ENCODE data around the gene IRF1.
A peak's percentile ranks its signal among the peaks of the same experiment; 100 is the strongest.

The IRF1 gene

DNA sequence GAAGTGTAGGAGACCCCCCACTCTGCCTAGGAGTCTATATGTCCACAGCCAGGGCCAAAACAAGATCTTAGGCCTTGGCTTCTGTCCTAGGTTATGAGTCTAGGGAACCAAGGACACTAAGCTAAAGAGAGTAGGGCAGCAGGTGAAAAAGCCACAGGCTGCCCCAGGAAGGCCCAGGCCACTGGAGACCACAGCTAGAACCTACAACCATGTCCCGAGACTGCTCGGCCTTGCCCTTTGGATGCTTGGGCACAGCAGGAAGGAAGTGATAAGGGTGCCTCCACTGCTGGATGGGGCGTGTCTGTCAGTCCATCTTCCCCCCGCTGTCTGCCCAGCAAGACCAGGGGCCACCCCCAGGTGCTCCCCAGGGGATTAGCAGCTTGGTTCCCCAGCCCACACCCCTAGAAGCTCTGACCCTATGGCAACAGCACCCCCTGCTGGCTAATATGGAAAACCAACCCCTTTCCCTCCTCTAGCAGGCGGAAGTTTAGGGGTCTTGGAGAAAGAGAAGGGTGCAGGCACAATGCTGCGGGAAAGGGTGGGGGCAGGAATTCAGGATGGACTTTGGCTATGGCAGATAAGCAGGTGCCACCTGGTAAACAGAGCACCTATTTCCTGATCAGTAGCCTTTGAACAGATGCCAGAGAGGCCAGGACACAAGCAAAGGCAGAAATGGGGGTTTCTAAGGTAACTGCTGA lies 10.5 kb upstream of the IRF1 start:
- no peak for DNase-seq (ENCODE audit: low read depth, low spot score)

DNA sequence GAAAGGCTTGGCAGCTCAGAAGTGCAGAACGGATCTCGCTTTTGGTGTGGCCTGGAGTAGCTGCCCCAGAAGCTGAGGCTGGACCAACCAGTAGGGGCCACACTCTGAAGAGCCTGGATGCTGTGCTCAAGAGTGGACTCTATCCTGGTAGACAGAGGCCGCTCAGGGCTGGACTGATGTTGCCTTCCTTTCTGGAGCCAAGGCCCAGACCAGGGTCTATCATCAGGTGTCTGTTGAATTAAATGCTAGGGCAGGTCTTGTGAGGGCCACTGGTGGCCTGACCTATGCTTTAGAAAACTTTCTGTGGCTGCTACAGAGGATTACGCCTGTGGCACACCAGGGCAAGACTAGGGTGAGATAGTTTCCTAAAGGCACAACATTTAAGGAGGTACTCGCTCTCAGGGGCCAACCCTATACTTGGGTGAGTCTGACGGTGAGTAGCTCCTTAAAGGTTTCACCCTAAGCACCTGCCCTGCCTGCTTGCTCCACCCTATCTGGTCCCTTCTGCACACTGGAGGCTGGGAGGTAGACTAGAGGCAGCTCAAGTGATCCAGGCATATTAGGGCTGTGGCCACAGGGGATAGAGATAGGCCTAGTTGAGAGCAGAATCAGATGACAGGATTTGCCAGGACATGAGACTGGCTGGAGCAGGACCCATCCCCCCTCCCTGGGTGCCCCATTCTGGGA lies 9.8 kb upstream of the IRF1 start:
- no peak for DNase-seq (ENCODE audit: low read depth, low spot score)

DNA sequence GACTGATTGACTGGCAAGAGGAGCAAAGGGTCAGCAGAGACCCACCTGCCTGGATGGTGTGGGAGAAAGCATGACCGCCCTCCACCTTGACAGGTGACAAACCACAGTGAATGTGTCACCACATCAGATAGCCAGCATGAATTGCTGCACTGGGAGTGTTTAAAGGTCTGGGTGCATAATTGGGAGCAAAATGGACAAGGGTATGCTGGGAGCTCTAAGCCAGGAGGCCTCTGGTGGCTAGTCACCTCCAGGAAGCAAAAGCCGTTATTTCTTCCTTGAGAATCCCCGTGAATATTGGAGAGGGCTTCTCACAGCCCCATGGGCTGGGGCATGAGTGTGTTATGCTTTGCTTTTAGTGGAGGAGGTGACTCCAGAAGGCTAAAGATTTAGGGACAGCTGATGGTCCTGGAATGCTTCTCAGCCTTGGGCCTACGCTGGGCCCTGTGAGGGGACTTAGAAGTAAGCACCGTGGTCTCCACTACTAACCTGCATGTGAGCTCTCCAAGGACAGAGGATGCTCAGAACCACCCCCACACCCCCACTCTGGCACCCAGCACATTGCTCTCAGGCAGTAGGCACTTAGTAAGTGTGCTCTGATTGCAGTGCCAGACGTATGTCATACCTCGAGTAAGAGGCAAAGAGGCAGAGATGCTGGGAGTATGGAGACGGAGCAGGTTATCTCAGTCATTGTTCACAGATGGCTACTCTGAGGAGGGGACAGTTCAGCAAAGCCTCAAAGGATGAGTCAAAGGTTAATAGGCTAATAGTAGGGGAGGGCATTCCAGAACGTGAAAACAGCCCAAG lies 9.1 kb upstream of the IRF1 start:
- no peak for DNase-seq (ENCODE audit: low read depth, low spot score)

DNA sequence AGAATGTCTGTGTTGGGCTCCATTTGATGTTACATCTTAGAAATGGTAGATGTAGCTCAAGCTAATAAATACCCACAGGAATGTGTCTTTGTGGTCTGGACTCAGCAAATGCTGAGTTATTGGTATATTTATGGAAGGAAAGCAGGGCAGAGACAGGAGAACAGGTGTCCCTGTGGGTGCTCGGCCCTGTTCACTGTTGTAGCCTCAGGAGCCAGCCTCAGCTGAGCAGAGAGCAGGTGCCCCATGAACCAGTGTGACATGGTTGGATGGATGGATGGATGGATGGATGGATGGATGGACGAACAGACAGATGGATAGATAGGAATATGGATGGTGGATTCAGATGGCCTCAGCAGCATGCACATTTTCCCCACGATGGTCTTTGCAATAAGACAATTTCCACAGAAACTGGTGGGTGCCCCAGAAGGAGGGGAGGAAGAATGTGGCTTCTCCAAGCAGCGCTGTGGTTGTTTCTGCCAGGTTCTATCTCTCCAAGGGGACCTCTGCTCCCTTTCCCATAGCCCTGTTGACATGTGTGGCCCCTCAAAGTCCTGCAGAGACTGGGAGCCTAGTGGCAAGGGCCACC lies 8.2 kb upstream of the IRF1 start:
- DNase-seq (ENCODE audit: low read depth, low spot score) = no peak

DNA sequence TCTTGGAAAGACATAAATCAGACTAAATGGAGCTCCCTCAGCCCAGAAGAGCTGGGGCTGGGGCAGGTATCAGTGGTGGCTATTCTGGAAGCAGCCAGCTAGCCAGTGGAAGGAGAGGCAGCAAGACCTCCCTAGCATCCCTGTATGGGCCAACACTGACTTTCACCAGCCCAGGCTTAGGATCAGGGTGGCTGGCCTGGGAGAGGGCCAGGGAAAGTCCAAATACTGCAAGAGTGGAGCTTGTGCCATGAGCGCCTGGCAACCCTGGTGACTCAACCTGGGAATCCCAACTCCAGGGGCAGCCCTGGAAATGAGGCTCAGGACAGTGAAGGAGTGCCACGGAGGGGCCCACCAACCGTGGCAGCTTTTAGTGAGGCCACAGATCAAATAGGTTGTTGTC lies 7.6 kb upstream of the IRF1 start:
- DNase-seq (ENCODE audit: low read depth, low spot score) = no peak

DNA sequence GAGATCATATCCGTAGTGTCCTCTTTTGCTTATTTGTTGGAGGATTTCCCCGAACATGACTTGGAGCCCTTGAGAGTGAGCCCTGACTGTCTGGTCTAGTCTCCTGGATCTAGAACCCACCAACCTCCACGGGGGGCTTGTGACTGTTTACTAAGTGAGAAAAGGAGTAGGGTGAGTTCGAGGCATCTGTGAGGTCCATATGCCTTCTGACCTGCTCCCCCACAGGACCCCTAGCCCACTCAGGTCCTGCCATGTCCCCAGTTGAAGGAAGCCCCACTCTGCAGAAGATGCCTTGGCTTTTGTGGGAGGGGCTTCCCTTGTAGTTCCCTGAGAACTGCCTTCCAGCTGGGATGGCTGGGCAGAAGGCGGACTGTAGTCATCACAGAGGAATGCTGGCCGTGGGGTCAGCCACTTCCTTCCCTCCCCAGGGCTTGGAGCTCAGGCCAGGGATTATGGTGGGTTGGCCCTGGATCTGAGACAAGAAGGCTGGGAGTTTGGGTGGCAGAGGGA lies 7.0 kb upstream of the IRF1 start:
- DNase-seq (ENCODE audit: low read depth, low spot score) = no peak

DNA sequence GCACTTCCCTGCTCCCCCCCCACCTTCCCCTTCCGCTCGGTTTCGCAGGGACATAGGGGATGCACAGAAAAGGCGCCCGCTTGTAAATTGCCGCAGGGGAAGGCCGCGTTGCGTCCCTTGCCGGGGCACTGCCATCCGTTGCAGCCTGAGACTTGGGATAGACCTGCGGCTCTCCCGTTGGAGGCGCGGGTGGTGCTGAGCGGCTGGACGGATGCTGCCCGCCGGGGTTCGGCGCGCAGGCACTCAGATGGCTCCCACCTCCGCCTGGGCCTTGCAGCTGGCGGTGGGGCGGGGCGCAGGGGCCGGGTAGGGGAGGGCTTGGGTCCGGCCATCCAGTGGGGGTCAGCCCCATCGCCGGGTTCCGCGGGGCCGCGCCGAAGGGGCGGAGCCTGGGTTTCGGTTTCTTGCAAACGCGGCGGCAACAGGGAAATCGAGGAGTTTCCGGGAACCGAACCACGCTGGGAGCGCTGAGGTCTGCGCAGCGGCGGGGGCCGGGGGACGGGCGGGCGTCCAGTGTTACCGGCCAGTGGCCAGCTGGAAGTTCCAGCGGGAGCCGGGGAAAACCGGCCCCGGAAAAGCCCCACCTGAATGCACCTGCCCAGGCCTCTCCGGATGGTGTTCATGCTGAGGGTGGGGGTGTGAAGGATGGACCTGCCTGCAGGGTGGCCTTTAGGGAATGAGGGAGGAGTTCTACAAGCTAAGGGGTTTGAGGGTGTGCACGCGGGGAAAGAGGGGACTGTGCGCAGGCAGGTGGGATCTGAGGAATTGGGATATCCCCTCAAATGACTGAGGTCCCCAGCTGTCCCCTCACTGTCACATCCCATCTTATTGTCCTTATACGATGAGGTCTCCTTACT lies 6.3 kb upstream of the IRF1 start:
- DNase-seq (ENCODE audit: low read depth, low spot score) = no peak

DNA sequence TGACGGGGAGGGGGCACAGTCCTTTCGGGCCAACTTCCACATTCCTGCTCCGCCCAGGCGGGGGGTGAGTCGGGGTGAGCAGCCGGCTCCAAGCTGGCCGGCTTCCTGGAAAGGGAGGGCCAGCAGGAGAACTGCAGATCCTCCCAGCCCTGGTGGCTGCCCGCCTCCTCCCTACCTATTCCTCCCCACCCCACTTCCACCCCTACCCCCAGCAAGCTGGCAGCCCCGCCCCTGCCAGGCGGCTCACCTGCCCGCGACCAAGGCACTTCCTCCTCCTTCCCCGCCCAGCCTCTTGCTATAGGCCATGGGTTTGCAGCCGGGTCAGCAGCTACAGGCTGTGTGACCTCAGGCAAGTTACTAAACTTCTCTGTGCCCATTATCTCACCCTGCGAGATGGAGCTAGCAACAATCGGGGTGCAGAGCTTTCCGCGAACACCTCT lies 5.6 kb upstream of the IRF1 start:
- DNase-seq (ENCODE audit: low read depth, low spot score) = peak; percentile 78

DNA sequence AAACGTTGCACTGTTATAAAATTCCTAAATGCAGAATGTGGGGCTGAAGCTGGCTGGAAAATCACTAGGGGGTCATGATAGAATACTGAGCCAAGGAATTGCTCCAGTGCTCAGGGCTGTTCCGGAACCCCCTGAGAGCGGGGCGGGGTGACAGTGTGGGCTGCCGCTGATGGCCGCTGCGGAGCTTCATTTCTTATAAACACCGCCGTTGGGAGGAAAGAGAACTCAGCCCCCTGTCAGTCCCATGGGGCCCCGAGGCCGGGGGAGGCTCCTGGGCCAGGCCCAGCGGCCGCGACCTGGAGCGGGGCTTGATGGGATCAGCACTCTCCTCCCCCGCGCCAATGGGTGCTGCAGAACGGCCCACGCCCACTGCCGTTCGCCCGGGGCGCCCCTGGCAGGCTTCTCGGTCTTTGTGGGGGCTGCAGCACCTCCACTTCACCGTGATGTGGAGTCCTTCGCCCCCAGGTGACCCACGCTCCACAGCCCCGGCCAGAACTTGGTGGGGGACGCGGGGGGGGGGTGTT lies 5.2 kb upstream of the IRF1 start:
- DNase-seq (ENCODE audit: low read depth, low spot score) = no peak

DNA sequence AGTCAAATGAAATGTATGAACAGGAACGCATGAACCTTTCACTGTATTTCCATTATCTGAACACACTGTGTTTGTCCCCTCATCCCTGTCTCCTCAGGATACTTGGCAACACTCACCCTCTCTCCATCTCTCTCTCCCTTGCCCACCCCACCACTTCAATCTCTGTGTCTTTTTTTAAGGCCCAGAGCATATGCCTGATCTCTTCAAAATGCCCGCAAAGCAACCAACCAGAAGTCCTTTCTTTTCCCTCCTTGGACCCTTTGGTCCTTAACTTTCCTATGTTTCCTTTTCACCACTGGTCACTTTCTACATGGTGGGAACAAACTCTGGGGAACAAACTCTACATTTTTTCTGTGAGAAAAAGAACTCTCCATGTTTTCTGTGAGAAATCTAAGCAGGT lies 3.2 kb upstream of the IRF1 start:
- no peak for DNase-seq (ENCODE audit: low read depth, low spot score)

DNA sequence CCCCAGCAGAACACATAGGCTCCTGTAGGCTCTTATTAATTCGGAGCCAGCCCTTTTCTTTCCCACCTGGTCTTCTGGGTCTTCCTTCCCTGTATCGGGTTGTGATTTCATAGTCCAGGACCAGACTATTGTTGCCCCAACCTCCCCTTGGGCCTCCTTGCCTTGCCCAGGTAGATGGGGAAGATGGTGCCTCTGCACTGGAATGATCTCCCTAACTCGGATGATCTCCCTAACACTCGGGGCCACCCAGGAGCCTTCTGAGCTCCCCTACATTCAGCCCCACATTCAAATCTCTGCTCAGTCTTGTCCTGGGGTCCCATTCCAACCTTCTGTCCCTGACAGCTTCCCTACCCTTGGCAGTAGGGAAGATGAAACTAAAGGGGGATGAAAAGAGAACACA lies 2.7 kb upstream of the IRF1 start:
- no peak for DNase-seq (ENCODE audit: low read depth, low spot score)

DNA sequence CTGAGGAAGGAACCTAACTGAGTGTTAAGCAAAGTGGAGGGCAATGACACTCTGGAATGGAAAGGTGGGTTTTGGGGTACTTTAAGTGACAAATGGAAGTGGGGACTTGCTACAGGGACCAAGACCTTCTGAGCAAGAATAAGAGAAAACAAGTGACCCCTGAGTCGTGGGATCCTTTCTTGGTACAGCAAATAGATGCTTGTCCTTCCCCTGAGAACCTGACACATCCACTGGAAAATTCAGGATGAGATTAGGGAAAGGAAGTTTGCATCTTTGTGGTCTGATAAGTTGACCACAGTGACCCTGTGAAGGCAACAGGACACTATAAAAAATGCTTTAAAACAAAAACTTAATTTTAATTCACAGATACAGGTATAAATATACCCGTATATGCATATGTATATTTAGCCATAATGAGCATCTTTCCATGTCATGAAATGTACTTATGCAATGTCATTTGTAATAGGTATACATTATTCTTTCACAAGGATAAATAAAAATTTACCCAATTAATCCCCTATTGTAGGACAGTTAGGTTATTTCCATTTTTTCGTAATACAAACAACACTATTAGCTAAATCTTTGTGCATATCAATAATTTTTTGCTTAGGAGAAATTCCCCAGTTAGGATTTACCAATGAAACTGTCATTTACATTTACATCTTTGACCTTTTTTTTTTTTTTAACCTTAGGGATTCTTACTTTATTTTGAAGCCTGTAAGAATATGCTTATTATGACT lies 2.0 kb upstream of the IRF1 start:
- DNase-seq (ENCODE audit: low read depth, low spot score) = no peak

DNA sequence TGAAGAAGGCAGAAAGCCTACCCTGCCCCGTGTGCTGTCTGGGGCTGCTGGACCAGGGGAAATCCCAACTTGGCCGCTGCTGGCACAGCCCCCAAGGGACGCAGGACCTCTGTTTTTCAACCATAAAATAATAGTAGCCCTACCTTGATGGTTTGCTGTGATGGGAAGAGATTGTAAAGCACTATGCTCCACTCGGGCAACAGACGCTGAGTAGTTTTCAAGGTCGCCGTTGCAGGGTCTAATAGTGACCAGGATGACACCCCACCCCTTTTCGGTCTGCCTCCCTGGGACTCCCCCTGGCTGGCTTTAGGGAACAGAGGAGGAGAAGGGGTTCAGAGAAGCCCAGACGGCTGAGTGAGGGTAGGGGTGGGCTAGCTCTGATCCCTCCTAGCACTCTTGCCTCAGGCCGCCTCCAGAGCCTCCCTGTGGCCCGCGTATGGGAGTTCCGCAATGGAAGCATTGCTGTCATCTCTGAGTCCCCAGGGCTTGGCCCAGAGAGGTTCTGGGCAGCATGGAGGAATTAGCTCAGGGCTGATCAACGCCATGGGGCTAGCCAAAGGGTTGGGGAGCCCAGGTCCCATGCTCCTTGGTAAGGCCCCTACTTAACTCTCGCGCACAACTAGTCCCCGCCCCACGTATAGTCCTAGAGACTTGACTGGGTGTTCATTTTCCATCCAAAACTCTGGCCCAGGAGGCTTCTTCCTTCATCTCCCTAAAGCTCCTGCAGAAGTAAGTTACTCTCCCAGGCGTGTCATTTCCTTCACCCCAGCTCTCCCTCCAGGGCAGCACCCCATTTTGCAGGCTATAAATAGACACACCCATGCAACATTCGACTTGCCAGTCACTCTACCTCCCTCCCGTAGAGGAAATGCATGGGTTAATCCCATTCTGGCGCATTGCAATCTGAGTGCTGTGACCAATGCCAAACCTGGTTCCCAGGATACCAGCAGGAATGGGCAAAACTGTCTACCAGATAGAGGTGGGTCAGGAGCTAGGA lies 1.1 kb upstream of the IRF1 start:
- DNase-seq (ENCODE audit: low read depth, low spot score) = no peak

DNA sequence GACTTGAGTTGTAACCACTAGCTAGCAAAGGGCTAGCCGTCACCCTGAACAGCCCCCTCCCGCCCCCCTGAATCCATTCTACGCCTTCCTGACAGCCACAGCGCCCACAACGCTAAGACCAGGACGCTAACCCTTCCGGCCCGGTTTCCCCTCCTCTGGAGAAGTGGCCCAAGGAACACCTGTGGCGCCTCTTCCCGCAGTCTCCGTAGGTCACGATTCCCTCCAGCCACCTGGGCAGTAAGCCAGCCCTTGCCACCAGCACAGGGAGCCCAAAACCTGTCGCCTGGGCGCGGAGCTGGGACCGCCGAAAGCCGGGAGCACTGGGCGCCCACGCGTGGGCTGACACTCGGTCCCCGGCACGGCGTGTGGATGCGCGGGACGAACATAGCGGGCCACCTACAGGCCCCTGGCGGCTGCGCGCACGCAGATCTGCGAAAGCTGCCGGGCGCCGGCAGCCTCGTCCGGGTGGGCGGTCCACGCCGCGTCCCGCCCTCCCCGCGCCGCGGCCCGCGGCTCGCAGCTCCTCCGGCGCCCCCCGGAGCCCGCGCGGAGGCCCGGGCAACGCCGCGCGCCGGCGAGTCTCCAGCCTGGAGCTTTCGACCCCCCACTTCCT lies 596 bp downstream of the IRF1 start:
- no peak for DNase-seq (ENCODE audit: low read depth, low spot score)

DNA sequence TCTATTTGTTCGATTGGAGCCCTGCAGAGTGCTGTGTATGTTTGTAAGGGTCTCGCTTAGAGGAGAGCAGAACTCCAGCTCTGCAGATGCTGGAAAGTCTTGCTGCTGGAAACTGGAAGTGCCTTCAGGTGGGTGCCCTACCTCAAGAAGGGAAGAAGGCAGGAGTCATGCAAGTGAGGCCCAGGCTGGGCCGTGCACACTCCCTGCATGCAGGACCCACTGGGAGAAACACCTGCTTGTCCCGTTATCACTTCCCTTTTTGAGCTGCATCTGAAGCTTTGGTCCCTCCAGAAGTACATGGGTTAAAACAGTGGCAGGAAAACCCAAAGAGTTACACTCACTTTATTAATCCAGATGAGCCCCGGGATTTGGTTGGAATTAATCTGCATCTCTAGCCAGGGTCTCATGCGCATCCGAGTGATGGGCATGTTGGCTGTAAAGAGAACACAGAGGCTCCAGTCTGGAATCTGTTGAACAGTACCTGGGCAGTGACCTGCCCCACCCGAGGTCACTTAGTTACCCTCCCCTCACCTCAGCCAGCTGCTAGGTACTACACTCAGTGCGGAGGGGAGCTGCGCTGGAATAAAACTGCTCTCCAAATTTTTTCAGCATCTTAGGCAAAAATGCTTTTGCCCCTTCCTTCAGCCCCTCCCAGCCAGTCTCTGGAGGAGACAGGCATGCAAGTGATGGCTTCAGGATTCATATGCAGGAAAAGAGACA lies 1.4 kb downstream of the IRF1 start:
- DNase-seq (ENCODE audit: low read depth, low spot score) = no peak

DNA sequence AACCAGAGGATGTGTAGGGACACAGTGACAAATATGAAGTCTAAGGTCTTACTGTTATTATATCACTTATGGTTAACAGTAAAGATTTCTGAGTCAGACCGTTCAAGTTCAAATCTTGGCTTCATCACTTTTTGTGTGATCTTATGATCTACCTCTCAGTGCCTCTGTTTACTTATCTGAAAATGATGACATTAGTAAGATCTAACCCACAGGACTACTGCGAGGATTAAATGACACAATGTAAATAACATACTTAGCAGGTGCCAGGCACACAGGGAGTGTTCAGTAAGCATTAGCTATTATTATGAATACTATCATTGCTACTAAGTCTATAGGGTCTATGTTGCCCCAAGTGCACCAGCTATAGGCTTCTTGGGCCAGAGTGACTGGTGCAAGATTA lies 2.0 kb downstream of the IRF1 start:
- DNase-seq (ENCODE audit: low read depth, low spot score) = no peak

DNA sequence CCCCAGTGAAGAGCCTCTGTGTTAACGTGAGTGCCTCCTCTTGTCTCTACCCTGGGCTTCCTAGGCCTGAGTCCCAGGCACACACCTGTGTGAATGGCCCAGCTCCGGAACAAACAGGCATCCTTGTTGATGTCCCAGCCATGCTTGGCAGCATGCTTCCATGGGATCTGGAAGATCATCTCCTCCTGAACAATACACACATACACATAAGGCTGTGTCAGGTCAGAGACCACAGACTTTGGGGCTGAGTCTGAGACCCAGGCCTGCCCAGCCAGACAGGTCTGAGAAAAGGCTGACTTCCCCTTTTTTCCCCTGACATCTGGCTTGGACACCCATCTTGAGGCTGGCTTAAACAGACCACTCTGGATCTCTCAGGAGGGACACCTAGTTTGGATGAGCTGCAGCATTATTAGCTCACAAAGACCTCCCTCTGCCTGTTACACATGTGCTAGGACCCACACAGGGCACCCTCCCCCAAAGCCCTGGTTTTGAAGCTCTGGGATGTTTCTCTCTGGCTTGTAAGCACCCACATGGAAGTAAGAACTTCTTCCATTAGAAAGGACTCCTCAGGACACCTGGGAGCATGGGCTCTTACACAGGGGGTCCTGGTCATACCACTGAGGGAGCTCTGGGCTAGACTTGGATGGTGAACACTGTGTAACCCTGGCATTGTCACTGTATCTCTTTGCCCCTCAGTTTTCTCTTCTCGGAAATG lies 2.6 kb downstream of the IRF1 start:
- no peak for DNase-seq (ENCODE audit: low read depth, low spot score)
